GM12865 (cell line): ENCODE results near the gene KHDC1L.
"Not testable (repeated sequence)": the region's sequence is repeated elsewhere in the genome, so short reads cannot be mapped to it uniquely, and the experiment has no call there.

Source experiments
- DNase-seq: peaks from one replicate; pipeline ENCODE4 v3.0.0; 2010; ENCODE audit warnings: low read depth
- H3K4me3 ChIP-seq: 2 replicates; pipeline ENCODE4 v1.5.1; 2011; ENCODE audit warnings: mild to moderate bottlenecking, low read depth, low read length, control low read depth
- TF ChIP-seq, protein P1 (sequence below): IDR thresholded peaks from 2 replicates; pipeline ENCODE4 v1.5.1; 2011; ENCODE audit warnings: low read length, control low read depth, low read depth, inconsistent platforms; ENCODE audit not compliant: insufficient read depth; ENCODE audit errors: missing control alignments

Gene KHDC1L

DNA sequence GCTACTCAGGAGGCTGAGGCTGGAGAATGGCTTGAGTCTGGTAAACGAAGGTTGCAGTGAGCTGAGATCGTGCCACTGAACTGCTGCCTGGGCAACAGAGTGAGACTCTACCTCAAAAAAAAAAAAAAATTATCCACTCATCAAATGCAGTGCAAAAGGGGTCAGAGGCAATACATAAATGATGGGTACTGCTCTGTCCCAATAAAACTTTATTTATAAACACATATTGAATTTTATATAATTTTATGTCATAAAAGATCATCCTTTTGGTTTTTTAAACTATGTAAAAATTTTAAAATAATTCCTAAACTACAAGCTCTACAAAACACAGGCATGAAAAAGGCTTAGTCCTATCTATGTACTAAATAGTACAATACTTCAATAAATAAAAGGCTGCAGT lies 27.4 kb upstream of the KHDC1L start:
- DNase-seq = no peak
- no peak overlapping the region for H3K4me3 ChIP-seq
- TF ChIP-seq, protein P1, sequence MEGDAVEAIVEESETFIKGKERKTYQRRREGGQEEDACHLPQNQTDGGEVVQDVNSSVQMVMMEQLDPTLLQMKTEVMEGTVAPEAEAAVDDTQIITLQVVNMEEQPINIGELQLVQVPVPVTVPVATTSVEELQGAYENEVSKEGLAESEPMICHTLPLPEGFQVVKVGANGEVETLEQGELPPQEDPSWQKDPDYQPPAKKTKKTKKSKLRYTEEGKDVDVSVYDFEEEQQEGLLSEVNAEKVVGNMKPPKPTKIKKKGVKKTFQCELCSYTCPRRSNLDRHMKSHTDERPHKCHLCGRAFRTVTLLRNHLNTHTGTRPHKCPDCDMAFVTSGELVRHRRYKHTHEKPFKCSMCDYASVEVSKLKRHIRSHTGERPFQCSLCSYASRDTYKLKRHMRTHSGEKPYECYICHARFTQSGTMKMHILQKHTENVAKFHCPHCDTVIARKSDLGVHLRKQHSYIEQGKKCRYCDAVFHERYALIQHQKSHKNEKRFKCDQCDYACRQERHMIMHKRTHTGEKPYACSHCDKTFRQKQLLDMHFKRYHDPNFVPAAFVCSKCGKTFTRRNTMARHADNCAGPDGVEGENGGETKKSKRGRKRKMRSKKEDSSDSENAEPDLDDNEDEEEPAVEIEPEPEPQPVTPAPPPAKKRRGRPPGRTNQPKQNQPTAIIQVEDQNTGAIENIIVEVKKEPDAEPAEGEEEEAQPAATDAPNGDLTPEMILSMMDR = no peak

DNA sequence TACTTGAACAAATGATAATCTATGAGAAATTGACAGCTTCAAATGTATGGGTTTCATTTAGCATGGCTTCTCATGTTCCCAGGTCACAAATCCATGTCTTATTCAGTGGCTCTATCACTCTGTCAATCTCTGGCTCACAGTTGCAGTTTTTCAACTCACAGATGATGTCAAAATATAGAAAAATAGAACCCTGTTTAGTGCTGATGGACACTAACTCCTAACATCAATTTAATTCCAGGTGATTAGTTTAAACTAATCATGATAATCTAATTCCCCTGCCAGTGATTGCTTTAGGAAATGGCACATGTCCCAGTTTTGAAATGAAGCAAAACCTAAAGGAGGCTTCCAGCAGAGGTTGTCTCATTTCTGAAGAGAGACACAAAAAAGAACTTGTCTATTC lies 24.7 kb upstream of the KHDC1L start:
- TF ChIP-seq, protein P1 = no peak
- H3K4me3 ChIP-seq = no peak overlapping the region
- DNase-seq = no peak

DNA sequence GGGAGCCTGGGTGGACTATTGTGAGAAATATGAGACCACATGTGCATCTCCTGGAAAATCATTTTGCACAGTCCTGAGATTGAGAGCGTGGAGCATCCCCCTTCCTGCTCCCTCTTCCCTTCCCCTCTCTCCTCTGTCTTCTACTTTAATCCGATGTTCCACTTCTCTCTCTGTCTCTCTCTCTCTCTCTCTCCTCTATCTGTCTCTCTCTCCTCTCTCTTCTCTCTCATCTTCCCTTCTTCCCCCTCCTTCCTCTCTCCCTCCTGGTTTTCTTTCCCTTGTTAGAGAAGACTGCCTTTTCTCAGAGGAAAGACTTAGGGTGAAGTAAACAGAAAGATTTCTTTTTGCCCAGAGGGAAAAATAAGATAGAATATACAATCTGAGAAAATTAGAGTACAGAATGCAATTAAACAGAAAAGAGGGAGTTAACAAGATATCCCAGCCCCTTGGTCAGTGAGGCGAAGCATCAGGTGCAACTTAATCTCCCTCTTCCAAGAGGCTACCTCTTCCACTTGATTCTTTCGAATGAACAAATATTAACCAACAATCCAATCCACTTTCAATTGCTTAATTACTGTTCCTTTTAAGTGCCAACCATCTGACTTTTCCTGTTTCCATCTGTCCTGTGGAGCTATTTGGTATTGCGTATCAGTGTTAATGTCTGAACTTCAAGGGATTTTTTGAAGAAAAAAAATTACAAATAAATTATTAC lies 23.1 kb upstream of the KHDC1L start:
- no peak for DNase-seq
- TF ChIP-seq, protein P1 = no peak
- no peak overlapping the region for H3K4me3 ChIP-seq

DNA sequence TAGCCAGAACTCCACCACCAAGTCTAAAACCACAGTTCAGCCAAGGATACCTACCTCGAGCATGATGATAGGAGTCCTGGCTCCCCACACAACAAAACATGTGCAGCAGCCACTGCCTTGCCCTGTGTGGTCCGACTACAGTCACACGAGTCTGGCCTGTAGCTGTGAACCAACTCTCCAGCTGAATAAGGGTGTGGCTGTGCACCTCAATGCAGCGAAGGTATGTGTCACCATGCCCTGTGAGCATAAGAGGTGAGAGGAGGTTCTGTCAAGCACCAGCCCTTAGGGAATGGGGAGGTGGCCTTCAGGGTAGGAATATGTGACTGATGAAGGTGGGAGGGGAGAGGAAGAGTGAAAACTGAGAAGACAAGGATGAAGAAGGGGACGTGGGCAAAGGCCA lies 16.7 kb upstream of the KHDC1L start:
- no peak overlapping the region for H3K4me3 ChIP-seq
- DNase-seq = no peak
- TF ChIP-seq, protein P1 = no peak

DNA sequence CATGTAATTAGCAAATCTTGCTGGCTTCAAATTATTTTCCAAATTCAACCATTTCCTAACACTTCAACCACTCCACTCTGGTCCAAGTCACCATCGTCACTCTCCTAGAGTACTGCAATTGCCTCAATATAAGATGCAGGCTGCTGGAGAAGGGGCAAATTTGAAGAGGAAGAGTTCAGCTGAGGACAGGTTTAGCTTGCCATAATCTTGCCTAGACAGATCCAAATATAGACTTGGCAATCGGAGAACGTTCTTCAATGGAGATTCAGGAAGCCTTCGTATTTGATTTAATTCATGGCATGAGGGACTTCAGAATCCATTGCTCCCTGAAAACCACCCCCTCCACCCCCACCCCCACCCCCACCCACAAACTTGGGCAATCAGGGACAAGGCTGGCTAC lies 15.4 kb upstream of the KHDC1L start:
- no peak for DNase-seq
- TF ChIP-seq, protein P1 = no peak
- H3K4me3 ChIP-seq = no peak overlapping the region

DNA sequence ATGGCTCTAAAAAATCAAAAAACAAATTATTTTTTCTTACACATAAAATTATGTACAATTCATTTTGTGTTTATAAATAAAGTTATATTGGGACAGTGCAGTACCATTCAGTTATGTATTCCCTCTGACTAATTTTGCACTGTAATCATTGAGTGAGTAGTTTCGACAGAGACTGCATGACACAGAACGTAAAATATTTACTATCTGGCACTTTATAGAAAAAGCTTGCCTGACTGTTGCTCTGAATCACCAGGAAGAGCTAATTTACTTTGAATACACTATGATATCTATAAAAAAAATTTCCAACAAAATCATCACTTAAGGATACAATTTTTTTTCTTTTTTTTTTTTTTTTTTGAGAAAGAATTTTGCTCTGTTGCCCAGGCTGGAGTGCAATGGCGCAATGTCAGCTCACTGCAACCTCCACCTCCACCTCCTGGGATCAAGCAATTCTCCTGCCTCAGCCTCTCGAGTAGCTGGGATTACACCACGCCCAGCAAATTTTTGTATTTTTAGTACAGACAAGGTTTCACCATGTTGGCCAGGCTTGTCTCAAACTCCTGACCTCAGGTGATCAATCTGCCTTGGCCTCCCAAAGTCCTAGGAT lies 11.0 kb upstream of the KHDC1L start:
- TF ChIP-seq, protein P1 = no peak
- no peak overlapping the region for H3K4me3 ChIP-seq
- no peak for DNase-seq

DNA sequence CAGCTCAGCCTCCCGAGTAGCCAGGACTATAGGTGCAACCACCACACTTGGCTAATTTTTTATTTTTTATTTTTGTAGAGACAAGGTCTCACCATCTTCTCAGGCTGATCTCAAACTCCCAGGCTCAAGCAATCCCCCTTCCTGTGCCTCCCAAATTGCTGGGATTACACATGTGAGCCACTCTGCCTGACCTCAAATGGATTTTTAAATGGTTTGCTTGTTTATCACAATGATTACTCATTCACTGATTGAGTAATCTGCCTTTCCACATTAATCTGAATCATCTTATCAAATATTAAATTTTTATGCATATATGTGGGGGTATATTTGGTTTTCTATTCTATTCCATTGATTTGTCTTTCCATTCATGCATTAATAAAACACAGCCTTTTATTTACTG lies 9.4 kb upstream of the KHDC1L start:
- DNase-seq = no peak
- H3K4me3 ChIP-seq = no peak overlapping the region
- TF ChIP-seq, protein P1 = no peak

DNA sequence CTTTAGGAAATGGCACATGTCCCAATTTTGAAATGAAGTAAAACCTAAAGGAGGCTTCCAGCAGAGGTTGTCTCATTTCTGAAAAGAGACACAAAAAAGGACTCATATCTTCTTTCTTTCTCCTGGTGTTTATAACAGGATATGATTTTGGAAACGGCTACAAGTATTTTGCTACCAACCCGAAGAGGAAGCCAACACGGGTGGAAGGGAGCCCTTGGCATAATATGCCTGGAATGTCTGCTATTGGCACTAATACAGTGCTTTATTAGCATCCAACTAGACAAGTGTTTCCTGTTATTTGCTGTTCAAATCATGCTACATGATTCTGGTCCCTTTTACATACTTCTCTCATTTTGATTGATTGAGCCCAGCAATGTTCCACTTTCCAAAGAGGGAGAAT lies 8.7 kb upstream of the KHDC1L start:
- H3K4me3 ChIP-seq, DNase-seq: not testable (repeated sequence)
